Measurements from ENCODE around the gene CCR6.
"Not testable (repeated sequence)": the region's sequence is repeated elsewhere in the genome, so short reads cannot be mapped to it uniquely, and the experiment has no call there.

Gene CCR6

GRCh38 chr6:167122827-167123657, at the start of gene CCR6:
CCR6 (plus strand) TSS chr6:167123096; CDS start chr6:167136135, 13,039 bp downstream.
- no peak for DNase-seq (ENCODE audit: low read depth)

DNA sequence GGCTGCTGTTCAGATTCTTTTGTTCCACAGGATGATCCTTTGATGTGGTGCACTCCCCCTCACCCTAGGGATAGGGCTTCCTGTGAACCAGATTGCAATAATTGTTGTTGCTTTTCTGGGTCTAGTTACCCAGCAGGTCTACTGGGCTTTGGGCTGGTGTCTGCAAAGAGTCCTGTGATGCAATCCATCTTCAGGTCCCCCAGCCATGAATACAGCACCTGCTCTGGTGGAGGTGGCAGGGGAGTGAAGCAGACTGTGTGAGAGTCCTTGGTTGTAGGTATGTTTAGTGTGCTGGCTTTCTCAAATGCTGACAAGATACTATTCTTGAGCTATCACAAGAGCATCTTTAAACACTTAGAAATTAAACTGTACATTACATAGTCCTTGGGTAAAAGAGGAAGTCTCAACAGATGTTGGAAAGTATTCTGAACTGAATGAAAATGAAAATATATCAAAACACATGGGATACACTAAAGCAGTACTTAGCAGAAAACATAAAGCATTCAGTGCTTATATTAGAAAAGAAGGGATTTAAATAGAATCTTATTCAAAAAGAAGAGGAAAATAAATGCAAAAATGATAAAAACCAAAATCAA, 49.1 kb upstream of the CCR6 start:
- DNase-seq (ENCODE audit: low read depth), result no peak

GRCh38 chr6:167077241-167077932, 45.5 kb upstream of the CCR6 start:
- no peak for DNase-seq (ENCODE audit: low read depth)

DNA sequence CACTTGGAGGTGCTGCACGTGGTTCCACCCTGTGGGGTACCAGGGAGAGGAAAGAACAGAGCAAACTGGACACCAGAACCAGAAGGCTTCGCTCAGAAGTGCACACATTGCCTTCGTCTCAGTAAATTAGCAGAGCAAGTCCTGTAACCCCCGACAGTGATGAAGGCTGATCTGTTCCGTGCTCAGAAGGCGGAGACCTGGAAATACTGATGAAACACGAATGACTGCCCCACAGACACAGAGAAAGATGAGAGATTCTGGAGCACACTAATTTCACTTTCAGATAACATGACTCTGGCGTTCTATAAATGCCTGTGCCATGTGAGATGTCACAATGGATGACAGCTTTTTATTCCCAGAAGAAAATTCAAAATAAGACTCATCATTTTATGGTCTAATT, 44.2 kb upstream of the CCR6 start:
- DNase-seq (ENCODE audit: low read depth), result no peak

GRCh38 chr6:167079853-167080297, 43.0 kb upstream of the CCR6 start:
- no peak for DNase-seq (ENCODE audit: low read depth)

DNA sequence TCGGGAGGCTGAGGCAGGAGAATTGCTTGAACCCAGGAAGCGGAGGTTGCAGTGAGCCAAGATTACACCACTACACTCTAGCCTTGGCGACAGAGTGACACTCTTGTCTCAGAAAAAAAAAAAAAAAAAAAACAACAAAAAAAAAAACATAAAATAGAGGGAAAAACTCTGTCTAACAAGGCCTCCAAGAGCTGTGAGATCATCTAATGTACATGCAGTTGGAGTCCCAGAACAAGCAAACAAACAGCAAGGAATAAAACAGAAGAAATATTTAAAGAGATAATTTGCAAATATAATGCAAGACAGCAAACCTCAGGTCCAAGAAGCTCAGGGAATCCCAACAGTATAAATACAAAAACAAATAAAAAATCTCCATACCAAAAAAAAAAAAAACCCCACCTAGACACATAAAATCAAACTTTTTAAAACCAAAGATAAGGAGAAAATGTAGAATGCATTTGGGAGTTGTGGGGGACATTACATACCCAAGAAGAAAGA, 35.0 kb upstream of the CCR6 start:
- DNase-seq (ENCODE audit: low read depth), result no peak

DNA sequence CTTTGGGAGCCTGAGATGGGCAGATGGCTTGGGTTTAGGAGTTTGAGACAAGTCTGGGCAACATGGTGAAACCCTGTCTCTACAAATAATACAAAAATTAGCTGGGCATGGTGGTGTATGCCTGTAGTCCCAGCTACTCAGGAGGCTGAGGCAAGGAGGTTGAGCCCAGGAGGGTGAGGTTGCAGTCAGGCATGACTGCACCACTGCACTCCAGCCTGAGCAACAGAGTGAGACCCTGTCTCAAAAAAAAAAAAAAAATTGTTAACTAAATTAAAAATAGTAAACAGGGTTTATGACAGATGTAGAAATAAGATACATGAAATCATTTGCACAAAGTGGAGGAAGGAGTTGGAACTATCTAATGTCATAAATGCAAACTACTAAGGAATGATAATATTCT, 34.2 kb upstream of the CCR6 start:
- DNase-seq (ENCODE audit: low read depth), result not testable (repeated sequence)

DNA sequence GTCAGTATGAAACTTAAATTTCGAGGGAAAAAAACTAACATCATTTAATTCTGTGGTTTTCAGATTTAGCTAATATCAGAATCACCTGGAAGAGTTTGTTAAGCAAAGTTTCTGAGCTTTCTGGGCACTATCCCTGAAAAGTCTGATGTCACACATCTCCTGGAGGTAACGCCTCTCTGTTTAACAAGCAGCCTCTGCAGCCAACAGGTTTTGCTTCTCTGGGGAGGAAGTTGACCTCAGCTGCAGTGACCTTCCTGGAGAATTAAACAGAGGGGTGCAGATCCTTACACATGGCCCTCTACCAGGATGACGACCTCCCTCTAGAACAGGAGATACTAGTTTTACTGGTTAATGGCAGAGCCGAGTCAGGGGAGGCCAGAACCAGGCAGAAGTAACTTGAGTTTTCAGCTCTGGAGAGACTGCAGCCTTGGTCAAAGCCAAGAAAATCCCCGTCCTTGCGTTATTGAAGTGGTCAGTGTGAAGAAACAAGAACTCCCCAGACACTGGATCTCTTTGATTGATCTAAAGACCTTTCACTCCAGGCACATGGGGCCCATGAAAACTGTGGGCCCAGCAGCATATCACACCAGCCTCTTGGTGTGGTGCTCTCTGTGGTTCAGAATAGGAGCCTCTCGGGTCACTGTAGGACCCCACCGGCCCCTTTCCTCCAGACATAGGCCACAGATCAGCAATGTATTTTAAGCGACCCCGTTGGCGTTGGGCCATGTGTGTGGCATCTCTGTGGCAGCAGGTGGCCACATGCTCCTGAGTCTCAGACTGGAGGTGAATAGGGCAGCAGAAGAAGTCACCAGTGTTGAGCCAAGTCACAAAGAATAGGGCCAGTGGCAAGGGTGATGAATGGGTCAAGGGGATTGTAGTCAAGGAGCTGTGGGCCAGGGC, 33.4 kb upstream of the CCR6 start:
- no peak for DNase-seq (ENCODE audit: low read depth)

DNA sequence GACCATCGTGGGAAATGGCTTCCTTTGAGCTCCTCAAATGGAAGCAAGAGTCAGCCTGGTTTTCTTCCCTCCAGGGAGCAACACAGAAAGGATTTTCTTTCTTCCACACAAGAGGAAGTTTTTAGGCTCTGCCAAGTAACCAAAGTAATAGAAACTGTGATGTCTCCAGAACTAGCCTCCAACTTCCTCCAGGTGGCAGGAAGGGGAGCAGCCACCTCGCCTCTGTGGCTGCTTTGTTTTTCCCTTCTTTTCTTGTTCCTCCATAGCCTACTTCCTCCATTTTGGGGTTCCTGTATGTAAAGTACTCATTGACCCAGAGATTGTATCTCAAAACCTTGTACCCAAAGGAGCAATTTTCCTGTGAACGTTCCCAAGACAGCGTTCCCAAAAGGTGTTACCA, 32.7 kb upstream of the CCR6 start:
- no peak for DNase-seq (ENCODE audit: low read depth)

DNA sequence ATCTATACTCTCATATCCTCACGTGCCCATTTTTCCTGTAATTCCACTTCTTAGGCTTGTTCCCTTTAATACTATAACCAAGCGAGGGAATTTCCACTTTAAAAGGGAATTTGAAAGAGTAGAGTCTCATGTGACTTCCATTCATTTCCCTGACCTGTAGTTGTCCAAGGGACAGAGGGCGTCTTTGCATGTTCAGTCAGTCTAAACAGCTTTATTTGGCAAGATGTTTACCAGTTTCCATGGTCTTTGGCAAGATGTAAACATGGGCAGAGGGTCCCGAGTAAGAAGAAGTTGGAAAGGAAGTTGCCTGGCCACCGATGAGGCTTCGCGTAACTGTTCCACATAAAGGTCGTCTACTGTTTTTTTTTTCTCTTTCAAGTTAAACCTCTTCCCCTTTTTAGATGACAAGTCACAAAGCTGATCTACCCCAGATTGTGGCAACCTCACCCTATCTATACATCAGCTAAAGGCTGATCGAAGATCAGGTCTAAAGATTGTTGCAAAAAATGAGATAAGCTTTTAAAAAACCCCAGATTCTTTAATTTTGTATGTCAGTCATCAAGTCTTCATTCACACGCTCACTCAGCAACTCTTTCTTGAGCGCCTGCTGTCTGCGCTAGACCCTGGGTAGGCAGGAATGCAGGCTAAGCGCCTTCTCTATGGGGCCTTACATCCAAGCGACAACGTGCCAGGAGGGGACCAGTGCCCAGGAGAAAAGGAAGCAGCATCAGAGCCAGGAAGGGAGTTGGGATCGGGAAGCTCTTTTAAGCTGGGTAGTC, 31.7 kb upstream of the CCR6 start:
- no peak for DNase-seq (ENCODE audit: low read depth)

DNA sequence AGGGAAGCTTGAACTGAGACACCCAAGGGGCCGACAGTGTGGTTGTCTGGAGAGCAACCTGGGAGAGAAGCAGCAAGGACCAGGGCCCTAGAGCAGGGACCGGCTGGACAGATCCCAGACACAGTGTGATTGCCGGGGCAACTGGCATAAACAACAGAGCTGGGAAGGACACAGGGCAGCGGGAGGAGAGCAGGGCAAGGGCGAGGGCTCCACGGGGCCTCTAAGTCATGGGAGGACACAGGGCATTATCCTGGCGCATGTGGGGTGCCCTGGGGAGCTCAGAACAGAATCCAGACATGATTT, 31.1 kb upstream of the CCR6 start:
- DNase-seq (ENCODE audit: low read depth), result no peak

DNA sequence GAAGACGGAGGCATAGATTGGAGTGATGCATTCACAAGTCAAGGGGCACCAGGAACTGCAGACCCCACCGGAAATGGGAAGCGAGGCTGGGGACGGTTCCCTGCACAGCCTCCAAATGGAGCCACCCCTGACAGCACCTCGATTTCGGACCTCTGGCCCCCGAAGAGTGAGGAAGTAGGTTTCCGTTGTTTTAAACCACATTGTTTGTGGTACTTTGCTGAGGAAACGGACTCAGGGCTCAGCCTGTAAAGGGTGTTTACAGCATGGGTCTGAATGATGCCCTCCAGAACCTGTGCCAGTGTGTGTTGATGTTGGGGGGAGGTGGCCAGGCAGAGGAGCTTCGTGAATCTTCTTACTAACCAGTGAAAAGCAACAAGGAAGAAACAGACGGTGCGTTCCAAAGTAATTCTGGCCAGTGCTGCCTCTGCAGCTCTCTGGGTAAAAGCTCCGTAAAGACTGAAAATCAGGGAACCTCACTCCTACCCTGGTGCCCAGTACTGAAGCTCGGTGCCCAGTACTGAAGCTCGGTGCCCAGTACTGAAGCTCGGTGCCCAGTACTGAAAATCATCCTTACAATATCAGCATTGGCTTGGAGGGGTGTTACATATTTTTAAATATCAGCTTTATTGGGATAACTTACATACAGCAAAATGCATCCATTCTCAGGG, 30.1 kb upstream of the CCR6 start:
- DNase-seq (ENCODE audit: low read depth), result no peak

DNA sequence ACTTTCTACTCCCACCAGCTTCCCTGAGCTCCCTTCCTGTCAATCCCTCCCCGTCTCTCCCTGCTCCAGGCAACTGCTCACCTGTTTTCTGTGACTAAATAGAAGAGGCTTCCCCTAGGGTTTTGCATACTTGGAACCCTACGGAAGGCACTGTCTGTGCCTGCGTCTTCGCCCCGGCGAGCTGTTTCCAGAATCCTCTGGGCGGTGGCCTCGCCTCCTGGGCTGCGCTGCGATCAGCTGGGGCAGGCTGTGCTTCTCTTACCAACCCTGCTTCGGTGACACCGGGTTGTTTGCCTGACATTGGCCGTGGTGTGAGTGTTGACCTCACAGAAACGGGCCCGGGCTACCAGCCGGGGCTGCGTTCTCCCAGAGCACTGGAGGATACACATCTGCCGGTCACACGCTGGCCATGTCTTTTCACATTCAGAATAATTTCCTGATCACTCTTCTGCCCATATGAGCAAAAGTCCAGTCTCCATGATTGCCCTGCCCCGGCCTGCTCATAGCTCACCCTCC, 29.4 kb upstream of the CCR6 start:
- no peak for DNase-seq (ENCODE audit: low read depth)

- no peak for DNase-seq (ENCODE audit: low read depth)
Measured at GRCh38 chr6:167093922-167094432, 28.9 kb upstream of the CCR6 start.

GRCh38 chr6:167094436-167094819, 28.5 kb upstream of the CCR6 start:
- DNase-seq (ENCODE audit: low read depth), result no peak

DNA sequence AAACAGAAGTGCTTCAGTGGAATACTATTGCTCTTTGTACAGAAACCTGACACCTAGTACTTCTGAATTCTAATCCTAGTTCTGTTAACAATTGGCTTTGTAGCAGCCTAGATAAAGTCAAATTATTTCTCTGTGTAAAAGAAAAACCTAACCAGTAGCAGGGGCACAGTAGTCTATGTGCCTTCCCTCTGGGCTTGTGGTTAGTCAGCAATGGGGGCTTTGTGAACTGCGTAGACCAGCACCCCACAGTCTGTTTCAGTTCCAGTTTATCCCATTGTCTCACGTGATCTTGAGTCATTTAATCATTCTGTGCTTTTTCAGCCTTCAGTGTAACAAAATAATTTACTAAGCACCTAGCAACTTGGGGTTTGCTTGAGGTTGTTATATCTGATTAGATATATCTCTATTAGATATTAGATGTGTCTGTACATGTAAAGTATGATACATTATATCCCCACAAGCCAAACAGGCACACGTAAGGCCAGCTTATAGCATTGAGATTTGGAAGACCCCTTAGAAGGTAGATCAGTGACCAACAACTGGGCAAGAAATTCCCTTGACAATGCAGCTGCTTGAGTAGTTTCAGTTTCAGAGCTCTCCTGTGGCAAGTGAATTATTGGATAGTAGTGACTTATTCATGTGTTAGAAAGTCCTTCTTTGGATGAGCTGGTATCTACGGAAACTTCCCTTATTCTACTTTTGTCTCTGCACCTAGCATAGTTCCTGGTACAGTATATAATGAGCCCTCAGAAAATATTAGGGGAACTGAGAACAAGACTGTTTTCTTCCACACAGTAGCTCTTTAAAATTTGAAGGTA, 27.9 kb upstream of the CCR6 start:
- DNase-seq (ENCODE audit: low read depth), result no peak

GRCh38 chr6:167095888-167096287, 27.0 kb upstream of the CCR6 start:
- no peak for DNase-seq (ENCODE audit: low read depth)

GRCh38 chr6:167096991-167097390, 25.9 kb upstream of the CCR6 start:
- DNase-seq (ENCODE audit: low read depth), result no peak

DNA sequence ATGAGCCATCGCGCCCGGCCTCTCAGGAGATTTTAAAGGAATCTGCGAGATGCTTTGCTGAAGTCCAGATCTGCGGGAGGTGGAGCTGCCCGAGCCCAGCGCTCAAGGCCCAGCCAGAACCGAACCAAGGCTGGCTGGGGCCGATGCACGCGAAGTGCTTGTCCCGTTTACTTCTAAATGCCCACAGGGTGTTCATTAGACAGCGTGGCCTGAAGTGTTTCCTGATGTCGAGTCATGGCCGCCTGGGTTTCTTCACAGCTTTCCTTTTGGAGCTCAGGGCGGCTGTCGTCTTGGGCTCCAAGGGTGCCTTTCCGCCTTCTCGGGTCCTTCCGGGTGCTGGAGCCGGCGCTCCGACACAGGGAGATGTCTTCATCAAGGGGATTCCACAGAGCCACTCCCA, 25.1 kb upstream of the CCR6 start:
- DNase-seq (ENCODE audit: low read depth), result no peak

Data from HS-5 (cell line).